Panc1 (cell line): ENCODE results near the gene EIF4EBP2.

Experiments used
- CTCF ChIP-seq: fragments of 450-650 bp; IDR thresholded peaks from 2 replicates; pipeline ENCODE4 v1.5.1; 2017; ENCODE audit warnings: mild to moderate bottlenecking
- POLR2AphosphoS5 ChIP-seq: IDR thresholded peaks from 2 replicates; pipeline ENCODE4 v1.6.1; 2012; ENCODE audit warnings: mild to moderate bottlenecking, low read depth, low read length, moderate library complexity
- SIN3A ChIP-seq: IDR thresholded peaks from 2 replicates; pipeline ENCODE4 v1.6.1; 2012; ENCODE audit warnings: low read depth, mild to moderate bottlenecking, low read length, moderate library complexity, borderline replicate concordance; ENCODE audit not compliant: insufficient read depth
- TF ChIP-seq, protein P1 (sequence below), 2 experiments: IDR thresholded peaks; 2 replicates each; pipeline ENCODE4 v1.6.1; 2011 to 2012; ENCODE audit warnings: low read depth in 2 of 2, control low read depth in 1 of 2, low read length in 1 of 2, mild to moderate bottlenecking in 1 of 2, moderate library complexity in 1 of 2; ENCODE audit not compliant: insufficient read depth in 1 of 2

DNA sequence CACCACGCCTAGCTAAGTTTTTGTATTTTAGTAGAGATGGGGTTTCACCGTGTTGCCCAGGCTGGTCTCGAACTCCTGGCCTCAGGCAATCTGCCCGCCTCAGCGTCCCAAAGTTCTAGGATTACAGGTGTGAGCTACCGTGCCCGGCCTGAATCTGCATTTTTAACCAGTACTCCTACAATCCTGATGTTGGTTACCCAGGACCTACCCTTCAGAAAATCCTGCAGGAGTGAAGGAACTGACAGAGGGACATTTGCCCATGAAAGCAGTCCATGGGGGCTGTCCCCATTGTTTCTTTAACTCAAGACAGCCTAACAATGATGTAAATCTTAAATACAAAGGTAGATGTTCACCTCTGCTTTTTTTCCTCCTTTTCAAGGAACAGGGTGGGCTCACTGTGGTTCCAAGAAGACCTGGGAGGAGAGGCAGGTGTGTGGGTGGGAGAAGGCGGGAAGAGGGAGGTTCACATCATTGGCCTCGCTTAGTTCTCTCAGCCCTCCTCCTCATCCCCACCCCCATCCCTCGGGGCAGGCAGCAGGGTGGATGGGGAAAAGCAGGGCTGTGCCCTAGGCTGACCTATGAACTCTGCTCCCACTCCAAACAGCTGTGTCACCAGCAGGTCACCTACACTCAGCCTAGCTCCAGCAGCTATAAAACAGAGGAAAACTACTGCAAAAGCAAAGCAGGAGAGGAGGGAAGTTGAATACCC, 35.0 kb upstream of the EIF4EBP2 start:
- no peak for TF ChIP-seq CTCF
- TF ChIP-seq, protein P1, sequence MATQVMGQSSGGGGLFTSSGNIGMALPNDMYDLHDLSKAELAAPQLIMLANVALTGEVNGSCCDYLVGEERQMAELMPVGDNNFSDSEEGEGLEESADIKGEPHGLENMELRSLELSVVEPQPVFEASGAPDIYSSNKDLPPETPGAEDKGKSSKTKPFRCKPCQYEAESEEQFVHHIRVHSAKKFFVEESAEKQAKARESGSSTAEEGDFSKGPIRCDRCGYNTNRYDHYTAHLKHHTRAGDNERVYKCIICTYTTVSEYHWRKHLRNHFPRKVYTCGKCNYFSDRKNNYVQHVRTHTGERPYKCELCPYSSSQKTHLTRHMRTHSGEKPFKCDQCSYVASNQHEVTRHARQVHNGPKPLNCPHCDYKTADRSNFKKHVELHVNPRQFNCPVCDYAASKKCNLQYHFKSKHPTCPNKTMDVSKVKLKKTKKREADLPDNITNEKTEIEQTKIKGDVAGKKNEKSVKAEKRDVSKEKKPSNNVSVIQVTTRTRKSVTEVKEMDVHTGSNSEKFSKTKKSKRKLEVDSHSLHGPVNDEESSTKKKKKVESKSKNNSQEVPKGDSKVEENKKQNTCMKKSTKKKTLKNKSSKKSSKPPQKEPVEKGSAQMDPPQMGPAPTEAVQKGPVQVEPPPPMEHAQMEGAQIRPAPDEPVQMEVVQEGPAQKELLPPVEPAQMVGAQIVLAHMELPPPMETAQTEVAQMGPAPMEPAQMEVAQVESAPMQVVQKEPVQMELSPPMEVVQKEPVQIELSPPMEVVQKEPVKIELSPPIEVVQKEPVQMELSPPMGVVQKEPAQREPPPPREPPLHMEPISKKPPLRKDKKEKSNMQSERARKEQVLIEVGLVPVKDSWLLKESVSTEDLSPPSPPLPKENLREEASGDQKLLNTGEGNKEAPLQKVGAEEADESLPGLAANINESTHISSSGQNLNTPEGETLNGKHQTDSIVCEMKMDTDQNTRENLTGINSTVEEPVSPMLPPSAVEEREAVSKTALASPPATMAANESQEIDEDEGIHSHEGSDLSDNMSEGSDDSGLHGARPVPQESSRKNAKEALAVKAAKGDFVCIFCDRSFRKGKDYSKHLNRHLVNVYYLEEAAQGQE (IDR thresholded peaks at IDR 0.05; ENCODE audit: insufficient read depth in 1 of 2, low read depth in 2 of 2, low read length in 1 of 2) = no peak
- TF ChIP-seq POLR2AphosphoS5 = no peak
- no peak for TF ChIP-seq SIN3A
